A549 (cell line): ENCODE data around the gene TRIO. TPM values are rescaled to one million over a fixed set of nuclear protein-coding genes. Genes with fewer than 3 reads are reported as not detected.

ENCODE experiments used
- ATAC-seq, 2 experiments: fragments of 200-7000 bp in 1 of 2; fragments of >200 bp in 1 of 2; cut with Nextera tagmentation in 1 of 2; cut with Tn5 transposase in 1 of 2; 3 replicates each; pipeline versions ENCODE4 v1.8.0 to v1.9.1; 2018 to 2020; ENCODE audit warnings: mild to moderate bottlenecking in 1 of 2, moderate library complexity in 1 of 2
- CTCF ChIA-PET: fragments of 300-600 bp; sonication (Branson Sonifier 250); formaldehyde crosslinking; extraction: SDS; loops from one replicate; lab custom pipeline; 2021; ENCODE audit warnings: antibody characterized with exemption, inconsistent platforms; lab: Yijun Ruan, JAX
- POLR2A ChIA-PET: fragments of 350-600 bp; formaldehyde crosslinking; extraction: SDS; loops from one replicate; lab custom pipeline; 2021; ENCODE audit warnings: antibody characterized with exemption, inconsistent platforms; lab: Yijun Ruan, JAX
- DNase-seq, 2 experiments: peaks; one replicate each; pipeline versions ENCODE4 v3.0.0 to v3.0.0-alpha.2; 2011 to 2016; ENCODE audit warnings: low read depth in 1 of 2, low spot score in 1 of 2
- FAIRE-seq: peaks from 2 replicates; lab custom pipeline; 2011; peaks lifted over from hg19 to GRCh38; lab: Jason Lieb, UNC
- H3K27ac ChIP-seq, 2 experiments: fragments of >200 bp; sonication (Bioruptor Twin); formaldehyde crosslinking; 3 replicates each; pipeline ENCODE4 v1.5.1; 2016 to 2017
- H3K4me1 ChIP-seq: fragments of >200 bp; sonication (Bioruptor Twin); formaldehyde crosslinking; 3 replicates; pipeline ENCODE4 v1.6.1; 2016
- H3K4me2 ChIP-seq: fragments of >200 bp; sonication (Bioruptor Twin); formaldehyde crosslinking; 3 replicates; pipeline ENCODE4 v1.6.1; 2016
- H3K4me3 ChIP-seq: fragments of >200 bp; sonication (Bioruptor Twin); formaldehyde crosslinking; 3 replicates; pipeline ENCODE4 v1.5.1; 2016
- H3K9me3 ChIP-seq: fragments of >200 bp; sonication (Bioruptor Twin); formaldehyde crosslinking; 3 replicates; pipeline ENCODE4 v1.6.1; 2016
- BHLHE40 ChIP-seq: IDR thresholded peaks from 2 replicates; pipeline ENCODE4 v1.6.1; 2012; ENCODE audit warnings: low read depth, low read length, inconsistent platforms
- CBX2 ChIP-seq: fragments of 200-600 bp; sonication (generic); IDR thresholded peaks from 2 replicates; pipeline ENCODE4 v1.6.1; 2016; ENCODE audit warnings: low read depth, mild to moderate bottlenecking, borderline replicate concordance
- CEBPB ChIP-seq, 2 experiments: fragments of >200 bp in 1 of 2; sonication (Bioruptor Twin) in 1 of 2; formaldehyde crosslinking in 1 of 2; IDR thresholded peaks; 2 replicates each; pipeline ENCODE4 v1.6.1; 2012 to 2016
- CHD4 ChIP-seq: fragments of 200-600 bp; sonication (generic); IDR thresholded peaks from 2 replicates; pipeline ENCODE4 v1.6.1; 2016; ENCODE audit warnings: antibody characterized with exemption, mild to moderate bottlenecking, borderline replicate concordance
- E2F6 ChIP-seq: IDR thresholded peaks from 2 replicates; pipeline ENCODE4 v1.6.1; 2012; ENCODE audit warnings: low read depth, borderline replicate concordance
- EHF ChIP-seq: fragments of 250-450 bp; sonication (Bioruptor Pico); IDR thresholded peaks from 2 replicates; pipeline ENCODE4 v1.5.0; 2020; ENCODE audit warnings: mild to moderate bottlenecking
- ELK1 ChIP-seq: fragments of 150-350 bp; IDR thresholded peaks from 2 replicates; pipeline ENCODE4 v1.6.1; 2014; ENCODE audit warnings: low read depth, mild to moderate bottlenecking, low read length
- EP300 ChIP-seq, 2 experiments: fragments of >200 bp; sonication (Bioruptor Twin); formaldehyde crosslinking; IDR thresholded peaks; 2 replicates in 1 of 2; 3 replicates in 1 of 2; pipeline ENCODE4 v1.6.1; 2016 to 2017
- FOSL2 ChIP-seq, 2 experiments: fragments of 450-650 bp in 1 of 2; fragments of >200 bp in 1 of 2; sonication (Bioruptor Twin) in 1 of 2; formaldehyde crosslinking; IDR thresholded peaks; 2 replicates each; pipeline versions ENCODE4 v1.5.0 to v1.6.1; 2016 to 2020; ENCODE audit warnings: mild to moderate bottlenecking in 1 of 2, moderate library complexity in 1 of 2
- HMGXB4 ChIP-seq: fragments of 250-450 bp; sonication (Bioruptor Pico); IDR thresholded peaks from 2 replicates; pipeline ENCODE4 v1.5.0; 2021; ENCODE audit warnings: mild to moderate bottlenecking, moderate library complexity, borderline replicate concordance
- HOXB13 ChIP-seq: fragments of 250-450 bp; sonication (Bioruptor Pico); IDR thresholded peaks from 2 replicates; pipeline ENCODE4 v1.5.0; 2020; ENCODE audit warnings: low read depth, mild to moderate bottlenecking, moderate library complexity
- JUNB ChIP-seq: fragments of >200 bp; sonication (Bioruptor Twin); formaldehyde crosslinking; IDR thresholded peaks from 2 replicates; pipeline ENCODE4 v1.6.1; 2016
- MAZ ChIP-seq: fragments of 150-350 bp; IDR thresholded peaks from 2 replicates; pipeline ENCODE4 v1.6.1; 2014; ENCODE audit warnings: antibody characterized with exemption, low read depth, low read length, borderline replicate concordance
- NR3C1 ChIP-seq: fragments of >200 bp; sonication (Bioruptor Twin); formaldehyde crosslinking; IDR thresholded peaks from 3 replicates; pipeline ENCODE4 v1.6.1; 2017
- PBX3 ChIP-seq: IDR thresholded peaks from 2 replicates; pipeline ENCODE4 v1.6.1; 2012
- REST ChIP-seq: fragments of 200-600 bp; sonication (generic); IDR thresholded peaks from 2 replicates; pipeline ENCODE4 v1.6.1; 2016; ENCODE audit warnings: antibody characterized with exemption, mild to moderate bottlenecking, moderate library complexity
- RFX5 ChIP-seq: fragments of 450-650 bp; IDR thresholded peaks from 2 replicates; pipeline ENCODE4 v1.7.1; 2014; ENCODE audit warnings: antibody characterized with exemption, mild to moderate bottlenecking, moderate library complexity
- RNF2 ChIP-seq: fragments of 200-600 bp; sonication (generic); IDR thresholded peaks from 2 replicates; pipeline ENCODE4 v1.6.1; 2016; ENCODE audit warnings: low read depth, mild to moderate bottlenecking, antibody characterized with exemption, moderate library complexity, borderline replicate concordance
- TP53 ChIP-seq: fragments of 250-450 bp; sonication (Bioruptor Pico); IDR thresholded peaks from 2 replicates; pipeline ENCODE4 v1.5.0; 2021; ENCODE audit warnings: mild to moderate bottlenecking, moderate library complexity
- USF2 ChIP-seq: fragments of 450-650 bp; IDR thresholded peaks from 2 replicates; pipeline ENCODE4 v1.6.1; 2014; ENCODE audit warnings: antibody characterized with exemption
- ZSCAN20 ChIP-seq: fragments of 250-450 bp; sonication (Bioruptor Pico); IDR thresholded peaks from 2 replicates; pipeline ENCODE4 v1.8.0; 2022; ENCODE audit warnings: mild to moderate bottlenecking, moderate library complexity
- WGBS: methylation state at CpG from one replicate; pipeline ENCODE4 v1.1.6; 2017; ENCODE audit errors: missing lambda C conversion rate; 5-methylcytosine and 5-hydroxymethylcytosine counted together
- polyA plus RNA-seq, 4 experiments: library from polyadenylated mRNA; depleted of rRNA in 3 of 4; stranded (reverse); fragments of >200 nt; fragmentation: RNase III in 1 of 4; extraction: RNeasy Plus Mini Kit Qiagen cat#74134 plus additional on column Dnase treatment in 1 of 4; gene quantifications; 2 replicates in 3 of 4; 3 replicates in 1 of 4; pipeline ENCODE4 v1.2.3, GENCODE V29; 2011 to 2017

The TRIO gene
- polyA plus RNA-seq, 2 of the 4 experiments (the other 2 are of a cell fraction) = 47.5 to 79.0 TPM

GRCh38 chr5:14097998-14098471, 45.1 kb upstream of the TRIO start (continued):
- no peak for TF ChIP-seq BHLHE40
- TF ChIP-seq USF2 = no peak
- no peak for TF ChIP-seq PBX3

GRCh38 chr5:14100281-14100680, 42.9 kb upstream of the TRIO start:
- POLR2A ChIA-PET = no interaction called here

GRCh38 chr5:14101922-14102321, 41.2 kb upstream of the TRIO start:
- Histone ChIP-seq H3K27ac (peak overlapping the region in 1 of 2 experiments; percentile 7; a peak in 1 of 6 replicates), H3K4me1 (peaks cover 18% of the 10 kb centered on the region), H3K4me3 (no peak overlapping the region), H3K9me3 (no peaks in the 10 kb centered on the region), H3K4me2 (no peak overlapping the region)
- ChIA-PET POLR2A (no interaction called here), CTCF (interaction anchor here (0.8 to 1.5 kb wide), 7 partner anchors 11 to 547 kb away, joined by 3 to 4 read pairs (median 3); no protein-coding TSS in a partner anchor)
- FAIRE-seq = no peak
- no peak for DNase-seq
- 74% methylated on average over 2 of the region's 2 CpGs for WGBS
- peak in 1 of 2 experiments; percentile 26; a peak in 1 of 6 replicates for ATAC-seq
- TF ChIP-seq TP53 (CRISPR knock-in tag) = no peak
- no peak for TF ChIP-seq NR3C1
- TF ChIP-seq ZSCAN20 = no peak
- no peak for TF ChIP-seq REST
- no peak for TF ChIP-seq FOSL2 (IDR thresholded peaks at IDR 0.05)
- TF ChIP-seq FOSL2 (CRISPR knock-in tag; IDR thresholded peaks at IDR 0.05) = no peak
- no peak for TF ChIP-seq EHF (CRISPR knock-in tag)
- TF ChIP-seq ELK1 = no peak
- no peak for TF ChIP-seq E2F6
- no peak for TF ChIP-seq CHD4
- TF ChIP-seq MAZ = no peak
- TF ChIP-seq JUNB = no peak
- no peak for TF ChIP-seq RNF2
- no peak for TF ChIP-seq USF2
- no peak for TF ChIP-seq EP300 (IDR thresholded peaks at IDR 0.05)
- no peak for TF ChIP-seq CBX2
- no peak for TF ChIP-seq BHLHE40
- no peak for TF ChIP-seq HOXB13
- no peak for TF ChIP-seq RFX5

More at GRCh38 chr5:14100281-14100680, 42.9 kb upstream of the TRIO start:
- no peak overlapping the region for H3K4me3 ChIP-seq
- no peak for FAIRE-seq
- TF ChIP-seq CEBPB (IDR thresholded peaks at IDR 0.05) (no peak), HMGXB4 (CRISPR knock-in tag) (no peak), FOSL2 (IDR thresholded peaks at IDR 0.05) (no peak), FOSL2 (CRISPR knock-in tag; IDR thresholded peaks at IDR 0.05) (peak; percentile 23; the same call in 1 of the 2 replicates)
- TF ChIP-seq, all 56 proteins: peak for 1
- 51% methylated on average over 10 of the region's 10 CpGs for WGBS
- DNase-seq (no peak), ATAC-seq (no peak)
- CTCF ChIA-PET = no interaction called here
- Histone ChIP-seq H3K4me2 (no peak overlapping the region), H3K27ac (no peak overlapping the region), H3K9me3 (no peaks in the 10 kb centered on the region), H3K4me1 (peaks cover 4% of the 10 kb centered on the region; the same call in 2 of the 3 replicates)
